Large intestine (tissue), 3 donors: Measurements from ENCODE around the gene COX4I1. TPM values are rescaled to one million over a fixed set of nuclear protein-coding genes. Genes with fewer than 3 reads are reported as not detected.

Experiments
- DNase-seq, 2 donors: peaks; one replicate each; pipeline versions ENCODE4 v3.0.0 to v3.0.0-alpha.2; 2013
- H3K27ac ChIP-seq: one replicate; pipeline ENCODE4 v1.5.1; 2013; ENCODE audit warnings: low read length
- H3K27me3 ChIP-seq: 2 replicates; pipeline ENCODE4 v1.6.1; 2013; ENCODE audit warnings: low read length; ENCODE audit not compliant: control insufficient read depth, insufficient read depth
- H3K36me3 ChIP-seq: 2 replicates; pipeline ENCODE4 v1.6.1; 2013; ENCODE audit warnings: low read length; ENCODE audit not compliant: control insufficient read depth, insufficient read depth
- H3K4me1 ChIP-seq: one replicate; pipeline ENCODE4 v1.6.1; 2013; ENCODE audit warnings: low read length; ENCODE audit not compliant: control insufficient read depth, insufficient read depth
- H3K4me3 ChIP-seq: one replicate; pipeline ENCODE4 v1.5.1; 2013; ENCODE audit warnings: low read length
- H3K9me3 ChIP-seq: one replicate; pipeline ENCODE4 v1.6.1; 2013; ENCODE audit warnings: mild to moderate bottlenecking, low read depth, low read length, moderate library complexity; ENCODE audit not compliant: control insufficient read depth
- WGBS: methylation state at CpG from one replicate; pipeline ENCODE4 v1.1.5; 2013; ENCODE audit warnings: low lambda C conversion rate; ENCODE audit not compliant: insufficient coverage; 5-methylcytosine and 5-hydroxymethylcytosine counted together
- polyA plus RNA-seq: library from polyadenylated mRNA; unstranded; fragments of 120-200 nt; gene quantifications from one replicate; pipeline ENCODE4 v1.2.1, GENCODE V29; 2013

Gene COX4I1
- polyA plus RNA-seq, 1 donor = 492 TPM

GRCh38 chr16:85856079-85856478 lies 56.6 kb downstream of the COX4I1 start:
- no peak for DNase-seq
- Histone ChIP-seq H3K36me3 (no peaks in the 10 kb centered on the region), H3K4me1 (no peaks in the 10 kb centered on the region), H3K27ac (no peak overlapping the region), H3K9me3 (no peaks in the 10 kb centered on the region), H3K4me3 (no peak overlapping the region), H3K27me3 (no peaks in the 10 kb centered on the region)
- no CpG with 5 or more reads among the region's 6 CpGs for WGBS

DNA sequence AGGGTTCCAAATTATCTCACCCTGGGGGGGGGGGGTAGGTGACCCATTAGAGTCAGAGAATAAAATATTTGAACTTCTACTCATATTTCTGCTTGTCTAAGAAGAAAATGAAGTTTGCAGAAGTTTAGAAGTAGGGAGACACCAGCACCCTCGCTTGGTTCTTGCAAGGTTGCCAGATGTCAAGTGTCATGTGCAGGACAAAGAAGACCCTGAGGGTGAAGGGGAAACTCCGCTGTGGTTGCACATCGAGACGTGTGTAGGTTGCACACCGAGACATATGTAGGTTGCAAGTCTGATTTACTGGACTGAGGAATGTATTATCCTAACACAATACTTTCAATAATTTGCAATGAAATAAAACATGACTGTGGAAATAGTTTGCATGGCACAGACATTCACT lies 57.1 kb downstream of the COX4I1 start:
- no peaks in the 10 kb centered on the region for H3K27me3 ChIP-seq
- no peak overlapping the region for H3K27ac ChIP-seq
- no peak overlapping the region for H3K4me3 ChIP-seq
- H3K9me3 ChIP-seq = no peaks in the 10 kb centered on the region
- WGBS = 87% methylated on average over 4 of the region's 5 CpGs
- H3K36me3 ChIP-seq = no peaks in the 10 kb centered on the region
- H3K4me1 ChIP-seq = no peaks in the 10 kb centered on the region
- no peak for DNase-seq

Other genes starting within 250 kb of the COX4I1 start
- 94.9 TPM for gene GSE1, start 186.4 kb upstream of the COX4I1 start, polyA plus RNA-seq
- 10.2 TPM for gene GINS2, start 110.7 kb upstream of the COX4I1 start, polyA plus RNA-seq
- 6.6 TPM for gene C16orf74, start 48.6 kb upstream of the COX4I1 start, polyA plus RNA-seq
- 25.2 TPM for gene EMC8, start 151 bp upstream of the COX4I1 start, polyA plus RNA-seq
- gene IRF8, start 99.5 kb downstream of the COX4I1 start, polyA plus RNA-seq = 35.4 TPM